ENCODE results near the gene CASP9.

Gene CASP9

GRCh38 chr1:15524021-15524282 lies at the start of gene CASP9:
CASP9 (minus strand) TSS chr1:15524215; CDS start chr1:15524200, 15 bp downstream.
- DNase-seq (ENCODE audit: low read depth in 1 of 2, low spot score in 1 of 2), result no peak

GRCh38 chr1:15573477-15573876 lies 49.5 kb upstream of the CASP9 start:
- no peak for DNase-seq (ENCODE audit: low read depth in 1 of 2, low spot score in 1 of 2)

- DNase-seq (ENCODE audit: low read depth in 1 of 2, low spot score in 1 of 2), result no peak
These were observed 47.3 kb upstream of the CASP9 start for GRCh38 chr1:15571266-15571665.

- DNase-seq (ENCODE audit: low read depth in 1 of 2, low spot score in 1 of 2), result no peak
These were observed 46.8 kb upstream of the CASP9 start for GRCh38 chr1:15570861-15571260.

GRCh38 chr1:15568387-15569073 lies 44.5 kb upstream of the CASP9 start:
- DNase-seq (ENCODE audit: low read depth in 1 of 2, low spot score in 1 of 2), result no peak

GRCh38 chr1:15559189-15559810 lies 35.3 kb upstream of the CASP9 start:
- DNase-seq (ENCODE audit: low read depth in 1 of 2, low spot score in 1 of 2), result no peak

GRCh38 chr1:15558516-15558915 lies 34.5 kb upstream of the CASP9 start:
- DNase-seq (ENCODE audit: low read depth in 1 of 2, low spot score in 1 of 2), result no peak

- DNase-seq (ENCODE audit: low read depth in 1 of 2, low spot score in 1 of 2), result no peak
These were observed 33.6 kb upstream of the CASP9 start for GRCh38 chr1:15557594-15557993.

GRCh38 chr1:15557008-15557407 lies 33.0 kb upstream of the CASP9 start:
- DNase-seq (ENCODE audit: low read depth in 1 of 2, low spot score in 1 of 2), result no peak

GRCh38 chr1:15550573-15550972 lies 26.6 kb upstream of the CASP9 start:
- no peak for DNase-seq (ENCODE audit: low read depth in 1 of 2, low spot score in 1 of 2)

- no peak for DNase-seq (ENCODE audit: low read depth in 1 of 2, low spot score in 1 of 2)
These were observed 22.6 kb upstream of the CASP9 start for GRCh38 chr1:15546641-15547040.

GRCh38 chr1:15543589-15544568 lies 19.9 kb upstream of the CASP9 start:
- no peak for DNase-seq (ENCODE audit: low read depth in 1 of 2, low spot score in 1 of 2)

GRCh38 chr1:15543251-15543588 lies 19.2 kb upstream of the CASP9 start:
- DNase-seq (ENCODE audit: low read depth in 1 of 2, low spot score in 1 of 2), result no peak

GRCh38 chr1:15542388-15543250 lies 18.6 kb upstream of the CASP9 start:
- no peak for DNase-seq (ENCODE audit: low read depth in 1 of 2, low spot score in 1 of 2)

GRCh38 chr1:15541231-15541792 lies 17.3 kb upstream of the CASP9 start:
- no peak for DNase-seq (ENCODE audit: low read depth in 1 of 2, low spot score in 1 of 2)

GRCh38 chr1:15540186-15540585 lies 16.2 kb upstream of the CASP9 start:
- DNase-seq (ENCODE audit: low read depth in 1 of 2, low spot score in 1 of 2), result no peak

GRCh38 chr1:15538771-15539170 lies 14.8 kb upstream of the CASP9 start:
- no peak for DNase-seq (ENCODE audit: low read depth in 1 of 2, low spot score in 1 of 2)

GRCh38 chr1:15531682-15532081 lies 7.7 kb upstream of the CASP9 start:
- DNase-seq (ENCODE audit: low read depth in 1 of 2, low spot score in 1 of 2), result no peak

- no peak for DNase-seq (ENCODE audit: low read depth in 1 of 2, low spot score in 1 of 2)
These were observed 7.0 kb upstream of the CASP9 start for GRCh38 chr1:15531003-15531402.

- DNase-seq (ENCODE audit: low read depth in 1 of 2, low spot score in 1 of 2), result peak; percentile 84 to 98
These were observed 2.7 kb upstream of the CASP9 start, which contains the start of gene DNAJC16 for GRCh38 chr1:15526490-15527339. DNAJC16 (plus strand) TSS chr1:15526848; CDS start chr1:15529106, 2,258 bp downstream.
